SU-DHL-6 (cell line): ENCODE measurements around the gene TRIM54.

Experiments
- H2AFZ ChIP-seq: fragments of 200-600 bp; sonication (generic); 2 replicates; pipeline ENCODE4 v1.6.1; 2014; ENCODE audit warnings: low read depth, mild to moderate bottlenecking, moderate library complexity, mixed read lengths, antibody characterized with exemption, low read length; ENCODE audit not compliant: severe bottlenecking
- H3F3A ChIP-seq: fragments of 200-600 bp; shearing (Covaris generic); 2 replicates; pipeline ENCODE4 v1.6.0; 2016; ENCODE audit warnings: antibody characterized with exemption, mild to moderate bottlenecking; ENCODE audit not compliant: insufficient read depth
- H3K27ac ChIP-seq: fragments of 200-600 bp; sonication (generic); 2 replicates; pipeline ENCODE4 v1.5.1; 2016; ENCODE audit warnings: low read depth, mild to moderate bottlenecking, low read length, moderate library complexity, mixed read lengths
- H3K27me3 ChIP-seq: fragments of 200-600 bp; sonication (generic), shearing (Covaris generic); 2 replicates; pipeline ENCODE4 v1.6.0; 2014; ENCODE audit warnings: mild to moderate bottlenecking, low read length
- H3K36me3 ChIP-seq: fragments of 200-600 bp; sonication (generic); 2 replicates; pipeline ENCODE4 v1.6.1; 2014; ENCODE audit warnings: mild to moderate bottlenecking, low read length, mixed read lengths
- H3K4me2 ChIP-seq: fragments of 300-600, 200-600 bp; shearing (Covaris generic), sonication (generic); 2 replicates; pipeline ENCODE4 v1.6.0; 2014; ENCODE audit warnings: low read length, low read depth, mild to moderate bottlenecking; ENCODE audit not compliant: poor library complexity, severe bottlenecking
- H3K4me3 ChIP-seq: fragments of 200-600 bp; sonication (generic); 2 replicates; pipeline ENCODE4 v1.5.1; 2014; ENCODE audit warnings: antibody characterized with exemption, low read length, mild to moderate bottlenecking, mixed read lengths; ENCODE audit not compliant: insufficient read depth, poor library complexity, severe bottlenecking
- H3K79me2 ChIP-seq: fragments of 200-600 bp; sonication (generic); 2 replicates; pipeline ENCODE4 v1.6.1; 2014; ENCODE audit warnings: mild to moderate bottlenecking, low read length, moderate library complexity; ENCODE audit not compliant: insufficient read depth
- H3K9ac ChIP-seq: fragments of 200-600 bp; sonication (generic); 2 replicates; pipeline ENCODE4 v1.7.0; 2014; ENCODE audit warnings: mild to moderate bottlenecking, low read length
- H3K9me2 ChIP-seq: fragments of 200-600 bp; sonication (generic); replicated peaks from 2 replicates; pipeline ENCODE4 v1.6.1; 2014; ENCODE audit warnings: low read length; ENCODE audit not compliant: insufficient read depth
- H3K9me3 ChIP-seq: fragments of 200-600 bp; sonication (generic); 2 replicates; pipeline ENCODE4 v1.6.1; 2014; ENCODE audit warnings: low read length, mixed read lengths; ENCODE audit not compliant: insufficient read depth
- H4K20me1 ChIP-seq: fragments of 200-600 bp; sonication (generic); 2 replicates; pipeline ENCODE4 v1.6.1; 2014; ENCODE audit warnings: low read depth, mild to moderate bottlenecking, antibody characterized with exemption, low read length, moderate library complexity, mixed read lengths
- CTCF ChIP-seq: fragments of 200-600 bp; sonication (generic); IDR thresholded peaks from one replicate; pipeline ENCODE4 v1.5.1; 2017; ENCODE audit warnings: antibody characterized with exemption, mild to moderate bottlenecking, low read length, moderate library complexity; ENCODE audit not compliant: insufficient read depth, poor library complexity, severe bottlenecking
- EZH2phosphoT487 ChIP-seq: fragments of 200-600 bp; sonication (generic), shearing (Covaris generic); conservative IDR thresholded peaks from 2 replicates; pipeline ENCODE4 v1.6.1; 2018; ENCODE audit warnings: mild to moderate bottlenecking, antibody characterized with exemption, low read length, moderate library complexity, mixed read lengths

The TRIM54 gene

GRCh38 chr2:27263287-27264252 is 18.7 kb upstream of the TRIM54 start:
- H3K27me3 ChIP-seq = no peaks in the 10 kb centered on the region
- no peaks in the 10 kb centered on the region for H3K9me3 ChIP-seq
- no peaks in the 10 kb centered on the region for H3K36me3 ChIP-seq
- H3K4me2 ChIP-seq = peak overlapping the region; percentile 79
- peak overlapping the region; percentile 44 for H3K4me3 ChIP-seq
- H3K27ac ChIP-seq = no peak overlapping the region
- H2AFZ ChIP-seq = peak overlapping the region; percentile 79
- no peaks in the 10 kb centered on the region for H3F3A ChIP-seq
- TF ChIP-seq EZH2phosphoT487 (peak; percentile 72; the same call in 1 of the 2 replicates), CTCF (no peak)
- no peaks in the 10 kb centered on the region for H3K79me2 ChIP-seq
- H3K9ac ChIP-seq = peak overlapping the region; percentile 45; the same call in 1 of the 2 replicates
- no peaks in the 10 kb centered on the region for H4K20me1 ChIP-seq
- H3K9me2 ChIP-seq = no peaks in the 10 kb centered on the region

- Histone ChIP-seq H3K36me3 (no peaks in the 10 kb centered on the region), H3K4me3 (no peak overlapping the region), H2AFZ (no peak overlapping the region), H3F3A (no peaks in the 10 kb centered on the region), H3K79me2 (no peaks in the 10 kb centered on the region), H3K9me2 (no peaks in the 10 kb centered on the region), H3K9ac (no peak overlapping the region), H3K4me2 (no peak overlapping the region), H3K27ac (no peak overlapping the region), H3K9me3 (no peaks in the 10 kb centered on the region), H3K27me3 (no peaks in the 10 kb centered on the region), H4K20me1 (no peaks in the 10 kb centered on the region)
- TF ChIP-seq EZH2phosphoT487 = no peak; the same call in 1 of the 2 replicates
- no peak for TF ChIP-seq CTCF
Measured at GRCh38 chr2:27264253-27264752, 17.9 kb upstream of the TRIM54 start.

- Histone ChIP-seq H2AFZ (no peak overlapping the region), H3K79me2 (no peaks in the 10 kb centered on the region), H3K9me3 (no peaks in the 10 kb centered on the region), H3K4me3 (no peak overlapping the region), H3K36me3 (no peaks in the 10 kb centered on the region), H3K27ac (no peak overlapping the region), H3K9ac (no peak overlapping the region), H3K27me3 (no peaks in the 10 kb centered on the region), H3K9me2 (no peaks in the 10 kb centered on the region), H4K20me1 (no peaks in the 10 kb centered on the region), H3K4me2 (no peak overlapping the region), H3F3A (no peaks in the 10 kb centered on the region)
- TF ChIP-seq CTCF = peak; percentile 16
- TF ChIP-seq EZH2phosphoT487 = no peak
Measured at GRCh38 chr2:27264753-27265535, 17.3 kb upstream of the TRIM54 start.
